Measurements from ENCODE around the gene CLPTM1. TPM values are rescaled to one million over a fixed set of nuclear protein-coding genes. Genes with fewer than 3 reads are reported as not detected.
"Not testable (repeated sequence)": the region's sequence is repeated elsewhere in the genome, so short reads cannot be mapped to it uniquely, and the experiment has no call there.

CLPTM1 gene
- total RNA-seq, 3 donors from 2014 or later = 98.3 to 125 (median 114) TPM

- ATAC-seq (no peak), DNase-seq (no peak)
- intact Hi-C loops (cut with DNase I, micrococcal nuclease) = loop anchor here in 1 of 2 donors (5.0 kb wide), 1 partner anchor 43 kb away; no protein-coding TSS in a partner anchor
- Histone ChIP-seq H3K4me1 (ENCODE audit: low read depth) (peaks cover 5% of the 10 kb centered on the region), H3K4me3 (no peak overlapping the region), H3K36me3 (ENCODE audit: low read depth) (no peaks in the 10 kb centered on the region), H3K9me3 (no peaks in the 10 kb centered on the region)
- TF ChIP-seq CTCF (IDR thresholded peaks at IDR 0.05) = no peak
Observed at GRCh38 chr19:44908836-44909261, 46.3 kb upstream of the CLPTM1 start.

- no peaks in the 10 kb centered on the region for H3K36me3 ChIP-seq (ENCODE audit: low read depth)
- ATAC-seq (no peak), DNase-seq (no peak)
- H3K9me3 ChIP-seq = no peaks in the 10 kb centered on the region
- intact Hi-C loops (cut with DNase I, micrococcal nuclease) = loop anchor here in 1 of 2 donors (5.0 kb wide), 1 partner anchor 43 kb away; no protein-coding TSS in a partner anchor
- H3K4me1 ChIP-seq (ENCODE audit: low read depth) = peaks cover 8% of the 10 kb centered on the region
- no peak for TF ChIP-seq CTCF (IDR thresholded peaks at IDR 0.05)
- no peak overlapping the region for H3K4me3 ChIP-seq
Observed at GRCh38 chr19:44909775-44910174, 45.4 kb upstream of the CLPTM1 start.

- H3K4me1 ChIP-seq (ENCODE audit: low read depth); intact Hi-C loops (cut with DNase I, micrococcal nuclease); H3K4me3 ChIP-seq; H3K9me3 ChIP-seq; H3K36me3 ChIP-seq (ENCODE audit: low read depth); DNase-seq; ATAC-seq: not testable (repeated sequence)
Observed at GRCh38 chr19:44911896-44912295, 43.3 kb upstream of the CLPTM1 start.

- intact Hi-C loops (cut with DNase I, micrococcal nuclease) = no loop called here
- Histone ChIP-seq H3K36me3 (ENCODE audit: low read depth) (no peaks in the 10 kb centered on the region), H3K4me3 (no peak overlapping the region), H3K9me3 (no peaks in the 10 kb centered on the region), H3K4me1 (ENCODE audit: low read depth) (peaks cover 4% of the 10 kb centered on the region)
- no peak for ATAC-seq
- peak in 1 of 3 donors; percentile 52 for DNase-seq
- TF ChIP-seq CTCF (IDR thresholded peaks at IDR 0.05) = no peak
Observed at GRCh38 chr19:44912854-44913253, 42.3 kb upstream of the CLPTM1 start.

- intact Hi-C loops (cut with DNase I, micrococcal nuclease); DNase-seq; H3K4me3 ChIP-seq: not testable (repeated sequence)
Observed at GRCh38 chr19:44913512-44914432, 41.4 kb upstream of the CLPTM1 start.

GRCh38 chr19:44914433-44915206 lies 40.6 kb upstream of the CLPTM1 start, which contains the start of gene APOC1:
TSS of gene APOC1 (plus strand) at chr19:44914608. CDS start at chr19:44914892, 284 bp downstream.
- H3K9me3 ChIP-seq; intact Hi-C loops (cut with DNase I, micrococcal nuclease); H3K36me3 ChIP-seq (ENCODE audit: low read depth); H3K4me3 ChIP-seq; H3K4me1 ChIP-seq (ENCODE audit: low read depth): not testable (repeated sequence)
- DNase-seq (peak; percentile 75 to 86 (median 84)), ATAC-seq (peak; percentile 92)

More at GRCh38 chr19:44913512-44914432, 41.4 kb upstream of the CLPTM1 start:
- H3K4me1 ChIP-seq (ENCODE audit: low read depth); H3K9me3 ChIP-seq; ATAC-seq; H3K36me3 ChIP-seq (ENCODE audit: low read depth): not testable (repeated sequence)

Data from mucosa of descending colon (tissue), 3 donors.